22Rv1 (cell line): ENCODE data around the gene DAP.

ENCODE experiments used
- CTCF ChIP-seq: fragments of 450-650 bp; IDR thresholded peaks from 2 replicates; pipeline ENCODE4 v1.5.1; 2017; ENCODE audit warnings: mild to moderate bottlenecking
- ZFX ChIP-seq: fragments of 450-650 bp; IDR thresholded peaks from 2 replicates; pipeline ENCODE4 v1.6.1; 2017; ENCODE audit warnings: antibody characterized with exemption, borderline replicate concordance

GRCh38 chr5:10741661-10742060 is 19.4 kb downstream of the DAP start:
- TF ChIP-seq CTCF (peak; percentile 24; the same call in 1 of the 2 replicates), ZFX (no peak)
